Heart right ventricle (tissue), 16 donors: ENCODE data around the gene AUTS2. TPM values are rescaled to one million over a fixed set of nuclear protein-coding genes. Genes with fewer than 3 reads are reported as not detected.

Experiments used
- ATAC-seq, 8 donors: fragments of 200-7000 bp; cut with Tn5 transposase; one replicate each; pipeline ENCODE4 v1.9.1; 2020; ENCODE audit warnings: mild to moderate bottlenecking in 8 of 8, moderate library complexity in 8 of 8, moderate number of reproducible peaks in 1 of 8
- DNase-seq, 2 donors: peaks; one replicate each; pipeline ENCODE4 v3.0.0-alpha.2; 2020
- H3K27ac ChIP-seq, 10 donors: fragments of 200-600 bp; sonication (generic) in 2 of 10; one replicate each; pipeline versions ENCODE4 v1.5.0 to v1.8.0; 2020 to 2022; ENCODE audit warnings: mild to moderate bottlenecking in 3 of 10
- H3K27me3 ChIP-seq, 7 donors: fragments of 200-600 bp; one replicate each; pipeline ENCODE4 v1.8.0; 2021 to 2022; ENCODE audit warnings: mild to moderate bottlenecking in 2 of 7
- H3K36me3 ChIP-seq, 9 donors: fragments of 200-600 bp; sonication (generic) in 1 of 9; one replicate each; pipeline versions ENCODE4 v1.5.0 to v1.8.0; 2020 to 2022; ENCODE audit warnings: mild to moderate bottlenecking in 2 of 9
- H3K4me1 ChIP-seq, 9 donors: fragments of 200-600 bp; sonication (generic) in 1 of 9; one replicate each; pipeline versions ENCODE4 v1.5.0 to v1.8.0; 2020 to 2022; ENCODE audit warnings: mild to moderate bottlenecking in 4 of 9
- H3K4me3 ChIP-seq, 10 donors: fragments of 200-600 bp; sonication (generic) in 2 of 10; one replicate each; pipeline versions ENCODE4 v1.5.0 to v1.8.0; 2020 to 2022; ENCODE audit warnings: mild to moderate bottlenecking in 7 of 10, moderate library complexity in 2 of 10
- H3K9me3 ChIP-seq, 11 donors: fragments of 200-600 bp in 10 of 11; sonication (generic) in 2 of 11; one replicate each; pipeline versions ENCODE4 v1.5.0 to v1.8.0; 2013 to 2022; ENCODE audit warnings: mild to moderate bottlenecking in 2 of 11, control low read depth in 1 of 11, moderate library complexity in 1 of 11
- CTCF ChIP-seq, 9 donors: fragments of 200-600 bp; sonication (generic) in 2 of 9; IDR thresholded peaks; one replicate each; pipeline versions ENCODE4 v1.5.0 to v1.8.0; 2021 to 2022; ENCODE audit warnings: antibody characterized with exemption in 9 of 9, mild to moderate bottlenecking in 5 of 9, moderate library complexity in 1 of 9
- WGBS, 2 donors: extraction: QIAGEN DNeasy Blood & Tissue Kit; methylation state at CpG; one replicate each; pipeline ENCODE4 v1.1.7; 2013; ENCODE audit warnings: inconsistent platforms in 1 of 2; 5-methylcytosine and 5-hydroxymethylcytosine counted together
- intact Hi-C, 10 donors: fragments of 100-400 bp; cut with DNase I; formaldehyde crosslinking; loops; one replicate each; pipeline versions ENCODE4 v1.11.1 to v1.14.2; 2022
- polyA plus RNA-seq, 2 donors: library from polyadenylated mRNA; stranded (reverse); fragments of 200-250 nt; gene quantifications; one replicate each; pipeline ENCODE4 v1.2.3, GENCODE V29; 2013
- total RNA-seq, 10 donors: library from RNA; stranded (reverse); fragmentation: NEBNext Ultra II Directional in 3 of 10; extraction: Animal tissue kit (Norgen Biotek cat#: 25700) in 3 of 10; gene quantifications; one replicate each; pipeline versions ENCODE4 v1.2.1 to v1.2.4, GENCODE V29; 2021 to 2023
- donor health status: Arrhythmogenic right ventricular cardiomyopathy.
- donor health status: ischemic (EF 13 %, LVEDD 7.1; RV severe dilation, severe dysfunction).
- donor health status: healthy with polysubstance abuse.
- donor health status: DM: no; HTN: yes; CAD: no.
- donor health status: DM: no; HTN: no; CAD: no.
- donor health status: ischemic (EF 25% LVEDD 6.9; RV normal size, moderate dysfunction).
- donor health status: ischemic (EF 25% LVEDD 5.7; RV mildly dilated, moderate dysfunction).
- donor health status: healthy.
- donor health status: DM: yes; HTN: yes; CAD: no.
- donor health status: Ischemic cardiomyopathy.
- donor health status: ischemic (EF 35%, LVEDD 5.7; RV mildly dilated, moderate dysfunction).
- donor health status: nonischemic (EF 11% LVEDD 7.7; RV severe dilation, severe dysfunction).
- donor health status: DM: yes; HTN: yes; CAD: no.
- donor health status: PGD.
- donor health status: ischemic (EF 29% LVEDD 5.4; RV normal size, mild dysfunction).
- donor health status: nonischemic (EF 23%, LVEDD 6.1; RV moderate dilation, normal function).

AUTS2 gene
- total and polyA plus RNA-seq, 12 donors: 1.6 to 11.2 (median 7.3) TPM

GRCh38 chr7:70307544-70308106 lies 709.4 kb downstream of the AUTS2 start:
- no peaks in the 10 kb centered on the region for H3K4me1 ChIP-seq
- no peak overlapping the region for H3K4me3 ChIP-seq
- DNase-seq (no peak), ATAC-seq (no peak)
- H3K36me3 ChIP-seq: no peaks in the 10 kb centered on the region
- H3K27ac ChIP-seq: no peak overlapping the region
- TF ChIP-seq CTCF (IDR thresholded peaks at IDR 0.05): no peak
- WGBS, 2 donors: 95% methylated on average over 3 of the region's 3 CpGs
- no peaks in the 10 kb centered on the region for H3K9me3 ChIP-seq
- intact Hi-C loops: no loop called here
- no peaks in the 10 kb centered on the region for H3K27me3 ChIP-seq

GRCh38 chr7:70312336-70312735 lies 714.1 kb downstream of the AUTS2 start:
- Histone ChIP-seq H3K27ac (no peak overlapping the region), H3K36me3 (no peaks in the 10 kb centered on the region), H3K4me3 (no peak overlapping the region), H3K9me3 (no peaks in the 10 kb centered on the region), H3K4me1 (no peaks in the 10 kb centered on the region), H3K27me3 (no peaks in the 10 kb centered on the region)
- WGBS, 2 donors: 88 to 91% methylated on average over 1 of the region's 1 CpG
- DNase-seq: no peak
- intact Hi-C loops: no loop called here
- TF ChIP-seq CTCF (IDR thresholded peaks at IDR 0.05): no peak
- ATAC-seq: no peak

GRCh38 chr7:70313271-70313670 lies 715.0 kb downstream of the AUTS2 start:
- no peak for ATAC-seq
- no peaks in the 10 kb centered on the region for H3K9me3 ChIP-seq
- no peaks in the 10 kb centered on the region for H3K36me3 ChIP-seq
- TF ChIP-seq CTCF (IDR thresholded peaks at IDR 0.05): no peak
- intact Hi-C loops: no loop called here
- no peak for DNase-seq
- 94 to 97% methylated on average over 3 of the region's 3 CpGs for WGBS, 2 donors
- H3K27ac ChIP-seq: no peak overlapping the region
- H3K4me3 ChIP-seq: no peak overlapping the region
- no peaks in the 10 kb centered on the region for H3K27me3 ChIP-seq
- peaks cover 0 to 4% (median 0%) of the 10 kb centered on the region in 9 donors for H3K4me1 ChIP-seq

GRCh38 chr7:70313687-70314086 lies 715.4 kb downstream of the AUTS2 start:
- peaks cover 0 to 4% (median 0%) of the 10 kb centered on the region in 9 donors for H3K4me1 ChIP-seq
- no peak overlapping the region for H3K27ac ChIP-seq
- H3K36me3 ChIP-seq: no peaks in the 10 kb centered on the region
- intact Hi-C loops: no loop called here
- H3K9me3 ChIP-seq: no peaks in the 10 kb centered on the region
- no peaks in the 10 kb centered on the region for H3K27me3 ChIP-seq
- no peak for ATAC-seq
- WGBS, 2 donors: 95 to 97% methylated on average over 10 of the region's 10 CpGs
- no peak for TF ChIP-seq CTCF (IDR thresholded peaks at IDR 0.05)
- no peak for DNase-seq
- H3K4me3 ChIP-seq: no peak overlapping the region
